Medulla oblongata (tissue), 1 donor: ENCODE data around the gene CNP.
A peak's percentile ranks its signal among the peaks of the same experiment; 100 is the strongest.

ENCODE experiments used
- DNase-seq: peaks from one replicate; pipeline ENCODE4 v3.0.0-alpha.2; 2015; ENCODE audit errors: extremely low spot score

CNP gene

GRCh38 chr17:41972571-41973407 is 6.2 kb downstream of the CNP start:
- DNase-seq = no peak

- no peak for DNase-seq
Measured at GRCh38 chr17:41973408-41973811, 6.8 kb downstream of the CNP start.

- DNase-seq = no peak
Measured at GRCh38 chr17:41974031-41974430, 7.4 kb downstream of the CNP start.

GRCh38 chr17:41974658-41975057 is 8.1 kb downstream of the CNP start:
- DNase-seq = no peak

GRCh38 chr17:41975099-41976083 is 8.8 kb downstream of the CNP start:
- DNase-seq = peak; percentile 90

- DNase-seq = peak; percentile 64
Measured at GRCh38 chr17:41976142-41976768, 9.7 kb downstream of the CNP start.

- no peak for DNase-seq
Measured at GRCh38 chr17:41977991-41978390, 11.4 kb downstream of the CNP start.

- no peak for DNase-seq
Measured at GRCh38 chr17:41982026-41982760, 15.6 kb downstream of the CNP start.

- DNase-seq = no peak
Measured at GRCh38 chr17:41984454-41984853, 17.9 kb downstream of the CNP start.

- DNase-seq = no peak
Measured at GRCh38 chr17:41985919-41986318, 19.3 kb downstream of the CNP start.

GRCh38 chr17:41986634-41987033 is 20.0 kb downstream of the CNP start:
- DNase-seq = no peak

GRCh38 chr17:41987642-41988041 is 21.0 kb downstream of the CNP start:
- DNase-seq = no peak

- DNase-seq = no peak
Measured at GRCh38 chr17:41988418-41988817, 21.8 kb downstream of the CNP start.

- DNase-seq = no peak
Measured at GRCh38 chr17:41989702-41990419, 23.3 kb downstream of the CNP start.

- DNase-seq = peak; percentile 94
Measured at GRCh38 chr17:41992576-41992975, 26.0 kb downstream of the CNP start.

GRCh38 chr17:41996855-41997164 is 30.2 kb downstream of the CNP start:
- no peak for DNase-seq

- no peak for DNase-seq
Measured at GRCh38 chr17:41998497-41998896, 31.9 kb downstream of the CNP start.

GRCh38 chr17:42000413-42001133 is 34.0 kb downstream of the CNP start:
- no peak for DNase-seq

- DNase-seq = no peak
Measured at GRCh38 chr17:42001729-42002128, 35.1 kb downstream of the CNP start.

- DNase-seq = no peak
Measured at GRCh38 chr17:42002175-42002791, 35.7 kb downstream of the CNP start.
